Mucosa of descending colon (tissue), 3 donors: ENCODE results near the gene ITFG1. TPM values are rescaled to one million over a fixed set of nuclear protein-coding genes. Genes with fewer than 3 reads are reported as not detected.
A peak's percentile ranks its signal among the peaks of the same experiment; 100 is the strongest.

Experiments used
- ATAC-seq: fragments of 200-7000 bp; cut with Tn5 transposase; one replicate; pipeline ENCODE4 v1.9.1; 2020; ENCODE audit warnings: mild to moderate bottlenecking, moderate library complexity
- DNase-seq, 3 donors: peaks; one replicate each; pipeline ENCODE4 v3.0.0-alpha.2; 2020
- H3K36me3 ChIP-seq: fragments of 200-600 bp; one replicate; pipeline ENCODE4 v1.8.0; 2021; ENCODE audit warnings: low read depth, mild to moderate bottlenecking
- H3K4me1 ChIP-seq: fragments of 200-600 bp; one replicate; pipeline ENCODE4 v1.8.0; 2021; ENCODE audit warnings: low read depth, mild to moderate bottlenecking
- H3K4me3 ChIP-seq: fragments of 200-600 bp; one replicate; pipeline ENCODE4 v1.8.0; 2021; ENCODE audit warnings: mild to moderate bottlenecking
- H3K9me3 ChIP-seq: fragments of 200-600 bp; one replicate; pipeline ENCODE4 v1.8.0; 2021; ENCODE audit warnings: mild to moderate bottlenecking
- intact Hi-C, 2 donors: fragments of 100-400 bp; cut with DNase I in 1 of 2; cut with micrococcal nuclease in 1 of 2; formaldehyde crosslinking; loops; one replicate each; pipeline versions ENCODE4 v1.11.0 to v1.11.1; 2022; cut with DNase I, micrococcal nuclease
- total RNA-seq, 3 donors: library from RNA; stranded (reverse); fragmentation: NEBNext Ultra II Directional in 2 of 3; extraction: Animal tissue kit (Norgen Biotek cat#: 25700) in 2 of 3; gene quantifications; one replicate each; pipeline versions ENCODE4 v1.2.1 to v1.2.4, GENCODE V29; 2021 to 2023
- TF ChIP-seq, protein P1 (sequence below): fragments of 200-600 bp; IDR thresholded peaks from one replicate; pipeline ENCODE4 v1.8.0; 2022; ENCODE audit warnings: antibody characterized with exemption, mild to moderate bottlenecking
- donor health status: DM: no; HTN: no; CAD: no; lungs with moderate emphysema.
- donor health status: DM: no; HTN: no; CAD: no.
- donor health status: DM: no; HTN: yes; CAD: no.

ITFG1 gene
- total RNA-seq, 3 donors from 2014 or later, result 53.7 to 82.7 (median 73.9) TPM

DNA sequence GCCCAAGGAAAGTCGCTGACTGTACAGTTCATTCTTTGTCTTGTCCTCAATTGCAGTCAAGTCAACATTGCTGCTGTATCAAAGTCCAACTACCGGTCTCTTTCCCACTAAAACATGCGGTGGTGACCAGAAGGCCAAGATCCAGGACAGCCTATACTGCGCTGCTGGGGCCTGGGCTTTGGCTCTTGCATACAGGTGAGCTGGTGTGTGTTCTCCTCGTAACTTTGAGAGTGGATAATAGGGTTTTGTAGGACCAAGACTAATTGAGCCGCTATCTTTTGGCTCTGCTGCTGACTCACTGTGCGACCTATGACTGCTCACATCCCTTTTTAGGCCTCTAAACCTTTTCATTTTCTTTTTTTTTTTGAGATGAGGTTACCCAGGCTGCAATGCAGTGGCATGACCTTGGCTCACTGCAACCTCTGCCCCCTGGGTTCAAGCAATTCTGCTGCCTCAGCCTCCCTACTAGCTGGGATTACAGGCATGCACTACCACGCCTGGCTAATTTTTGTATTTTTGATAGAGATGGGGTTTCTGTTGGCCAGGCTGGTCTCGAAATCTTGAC, 38.9 kb upstream of the ITFG1 start:
- no peak for ATAC-seq
- H3K36me3 ChIP-seq, result peaks cover 4% of the 10 kb centered on the region
- intact Hi-C loops, result no loop called here

DNA sequence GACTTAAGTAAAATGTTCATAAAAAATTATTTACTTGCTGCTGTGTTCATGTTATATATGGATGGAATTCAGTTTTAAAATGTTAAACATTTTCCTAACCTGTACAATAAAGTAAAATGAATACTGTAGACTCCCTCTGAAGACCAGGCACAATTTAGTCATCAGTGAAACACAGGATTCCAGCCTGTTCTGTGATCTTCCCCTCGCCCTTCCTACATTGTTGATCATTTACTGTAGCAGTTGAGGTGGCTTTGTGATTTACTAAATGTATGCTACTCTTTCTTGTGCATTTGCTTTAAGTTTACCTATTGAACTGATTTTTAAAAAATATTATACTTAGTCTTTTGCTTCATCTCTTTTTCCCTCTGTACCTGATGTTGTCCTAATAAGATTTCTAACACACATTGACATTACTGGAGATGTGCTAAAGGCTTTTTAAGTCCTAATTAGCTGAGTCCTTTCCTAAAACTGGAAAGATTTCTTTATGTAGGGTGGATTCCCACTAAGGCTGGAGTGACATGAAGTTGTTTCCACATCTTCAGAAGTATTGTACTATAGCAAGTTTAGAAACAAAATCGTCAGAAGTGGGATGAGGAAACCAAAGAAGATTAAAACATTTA, 38.3 kb upstream of the ITFG1 start:
- no peaks in the 10 kb centered on the region for H3K4me1 ChIP-seq
- DNase-seq (no peak), ATAC-seq (no peak)
- H3K4me3 ChIP-seq, result no peak overlapping the region
- peaks cover 4% of the 10 kb centered on the region for H3K36me3 ChIP-seq
- intact Hi-C loops, result no loop called here
- TF ChIP-seq, protein P1, sequence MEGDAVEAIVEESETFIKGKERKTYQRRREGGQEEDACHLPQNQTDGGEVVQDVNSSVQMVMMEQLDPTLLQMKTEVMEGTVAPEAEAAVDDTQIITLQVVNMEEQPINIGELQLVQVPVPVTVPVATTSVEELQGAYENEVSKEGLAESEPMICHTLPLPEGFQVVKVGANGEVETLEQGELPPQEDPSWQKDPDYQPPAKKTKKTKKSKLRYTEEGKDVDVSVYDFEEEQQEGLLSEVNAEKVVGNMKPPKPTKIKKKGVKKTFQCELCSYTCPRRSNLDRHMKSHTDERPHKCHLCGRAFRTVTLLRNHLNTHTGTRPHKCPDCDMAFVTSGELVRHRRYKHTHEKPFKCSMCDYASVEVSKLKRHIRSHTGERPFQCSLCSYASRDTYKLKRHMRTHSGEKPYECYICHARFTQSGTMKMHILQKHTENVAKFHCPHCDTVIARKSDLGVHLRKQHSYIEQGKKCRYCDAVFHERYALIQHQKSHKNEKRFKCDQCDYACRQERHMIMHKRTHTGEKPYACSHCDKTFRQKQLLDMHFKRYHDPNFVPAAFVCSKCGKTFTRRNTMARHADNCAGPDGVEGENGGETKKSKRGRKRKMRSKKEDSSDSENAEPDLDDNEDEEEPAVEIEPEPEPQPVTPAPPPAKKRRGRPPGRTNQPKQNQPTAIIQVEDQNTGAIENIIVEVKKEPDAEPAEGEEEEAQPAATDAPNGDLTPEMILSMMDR, result no peak
- no peaks in the 10 kb centered on the region for H3K9me3 ChIP-seq

More for the DNA sequence above, 38.9 kb upstream of the ITFG1 start:
- DNase-seq, result no peak
- no peaks in the 10 kb centered on the region for H3K4me1 ChIP-seq
- TF ChIP-seq, protein P1, result no peak
- H3K9me3 ChIP-seq, result no peaks in the 10 kb centered on the region
- no peak overlapping the region for H3K4me3 ChIP-seq

DNA sequence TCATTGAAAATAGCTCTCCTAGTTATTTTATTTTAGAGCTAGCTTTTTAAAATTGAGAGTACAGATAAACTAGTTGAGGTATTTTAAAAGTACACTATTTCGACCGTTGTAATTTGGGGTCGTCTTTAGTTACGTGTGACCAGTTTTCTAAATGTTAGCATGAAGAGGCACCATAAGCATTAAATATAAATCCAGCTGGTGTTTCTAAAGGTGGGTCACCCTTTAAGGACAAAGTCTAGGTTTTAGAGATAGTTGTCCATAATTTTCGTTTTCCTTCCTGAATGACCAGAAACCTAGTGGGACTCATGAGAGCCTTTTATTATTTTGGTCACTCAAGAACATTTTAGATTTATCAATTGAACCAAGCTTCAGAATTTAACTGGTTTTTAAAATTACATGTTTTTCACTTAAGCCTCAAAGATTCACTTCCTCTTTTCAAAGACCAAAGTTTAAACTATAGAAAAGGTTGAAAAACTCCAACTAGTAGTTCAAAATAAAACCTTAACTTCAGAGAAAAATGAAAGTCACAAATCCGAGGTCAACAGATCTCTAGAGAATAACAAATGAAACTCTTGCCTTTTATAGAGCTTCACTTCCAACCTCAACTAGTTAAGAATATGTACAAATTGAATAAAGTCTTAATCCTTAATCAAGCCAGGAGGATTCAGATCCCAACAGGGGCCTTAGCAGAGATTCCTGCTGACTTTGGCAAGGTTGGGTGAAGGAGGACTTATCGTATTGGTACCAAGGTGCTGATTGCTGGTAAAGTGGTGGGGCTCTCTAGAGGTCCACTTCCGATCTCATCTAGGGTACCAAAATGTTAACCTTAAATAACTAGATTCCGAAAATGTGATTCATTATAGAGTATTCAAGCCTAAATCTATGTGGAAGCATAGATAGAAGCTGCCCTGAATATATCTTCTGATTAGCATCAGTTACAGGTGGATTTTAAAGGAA, 32.8 kb upstream of the ITFG1 start:
- DNase-seq (no peak), ATAC-seq (no peak)
- peaks cover 28% of the 10 kb centered on the region for H3K9me3 ChIP-seq
- no peak overlapping the region for H3K4me3 ChIP-seq
- intact Hi-C loops, result no loop called here
- H3K36me3 ChIP-seq, result no peaks in the 10 kb centered on the region
- no peaks in the 10 kb centered on the region for H3K4me1 ChIP-seq
- TF ChIP-seq, protein P1, result no peak

DNA sequence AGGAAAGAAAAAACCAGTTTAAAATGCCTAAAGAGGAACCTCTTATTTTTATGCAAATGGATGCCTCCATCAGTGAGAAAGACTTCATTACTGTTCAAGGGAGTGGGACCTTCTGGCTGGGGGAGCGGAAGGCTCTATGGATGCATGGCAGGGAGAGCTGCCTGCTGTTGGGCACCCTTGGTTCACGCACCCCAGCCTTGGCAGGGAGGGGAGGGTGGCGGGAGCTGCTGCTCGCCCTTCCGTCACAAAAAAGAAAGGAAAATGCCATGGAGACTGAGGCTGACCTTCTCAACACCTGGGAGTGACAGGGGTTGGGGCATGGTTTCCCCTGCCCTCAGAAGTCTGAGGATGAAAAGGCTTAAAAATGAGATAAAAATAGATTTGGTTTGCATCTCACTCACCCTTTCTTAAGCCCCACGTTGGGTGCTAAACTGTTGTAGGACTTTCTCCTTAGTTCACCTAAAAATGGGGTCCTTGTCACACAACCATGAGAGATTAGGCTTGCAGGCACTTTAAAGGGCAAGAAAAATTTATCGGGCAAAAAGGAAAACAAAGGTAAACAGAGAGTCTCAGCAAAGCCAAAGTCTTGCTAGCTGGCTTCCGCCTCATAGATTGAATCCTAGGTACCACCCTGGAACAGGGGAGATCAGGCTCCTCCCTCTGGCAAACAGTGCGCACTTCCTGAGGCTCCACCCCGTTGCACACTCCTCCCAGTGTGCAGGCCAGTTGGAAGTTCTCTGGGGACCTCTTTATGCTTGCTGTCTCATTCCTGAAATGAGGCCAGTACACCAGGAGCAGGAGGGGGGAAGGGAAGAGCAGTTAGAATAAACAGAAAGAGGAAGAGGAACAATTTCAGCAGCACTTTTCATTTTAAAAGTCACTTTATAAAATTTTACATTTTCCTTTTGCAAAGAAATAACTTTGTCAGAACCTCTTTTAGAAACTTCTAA, 31.8 kb upstream of the ITFG1 start:
- DNase-seq, result peak; percentile 36 to 61 (median 52)
- intact Hi-C loops, result no loop called here
- no peak overlapping the region for H3K4me3 ChIP-seq
- H3K9me3 ChIP-seq, result peaks cover 30% of the 10 kb centered on the region
- peak; percentile 85 for ATAC-seq
- TF ChIP-seq, protein P1, result no peak
- no peaks in the 10 kb centered on the region for H3K36me3 ChIP-seq
- H3K4me1 ChIP-seq, result no peaks in the 10 kb centered on the region

DNA sequence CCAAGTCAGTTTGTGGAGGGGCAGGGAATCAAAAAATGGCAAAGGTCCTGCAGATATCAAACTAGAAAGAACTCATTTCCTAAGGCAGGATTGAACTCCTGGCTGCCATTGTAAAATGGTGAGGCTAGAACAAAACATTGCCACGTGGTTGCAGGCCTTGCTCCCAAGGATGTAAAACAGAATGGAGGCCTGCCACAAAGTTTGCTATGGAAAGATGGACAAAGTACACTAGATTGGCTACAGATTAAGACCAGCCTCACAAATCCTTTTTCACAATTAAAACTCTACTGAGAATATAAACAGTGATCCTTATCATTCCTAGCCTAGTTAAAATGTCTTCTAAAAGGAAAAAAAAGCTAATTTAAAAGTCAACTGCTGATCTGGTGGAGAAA, 31.2 kb upstream of the ITFG1 start:
- no peaks in the 10 kb centered on the region for H3K4me1 ChIP-seq
- no peak for ATAC-seq
- intact Hi-C loops, result no loop called here
- no peak for DNase-seq
- H3K4me3 ChIP-seq, result no peak overlapping the region
- peaks cover 30% of the 10 kb centered on the region for H3K9me3 ChIP-seq
- TF ChIP-seq, protein P1, result no peak
- no peaks in the 10 kb centered on the region for H3K36me3 ChIP-seq
